Measurements from ENCODE around the gene LRRC15. TPM values are rescaled to one million over a fixed set of nuclear protein-coding genes. Genes with fewer than 3 reads are reported as not detected.

The LRRC15 gene
- total and polyA plus RNA-seq, 8 donors: 0.02 to 0.25 (median 0.08) TPM; not detected in 1

DNA sequence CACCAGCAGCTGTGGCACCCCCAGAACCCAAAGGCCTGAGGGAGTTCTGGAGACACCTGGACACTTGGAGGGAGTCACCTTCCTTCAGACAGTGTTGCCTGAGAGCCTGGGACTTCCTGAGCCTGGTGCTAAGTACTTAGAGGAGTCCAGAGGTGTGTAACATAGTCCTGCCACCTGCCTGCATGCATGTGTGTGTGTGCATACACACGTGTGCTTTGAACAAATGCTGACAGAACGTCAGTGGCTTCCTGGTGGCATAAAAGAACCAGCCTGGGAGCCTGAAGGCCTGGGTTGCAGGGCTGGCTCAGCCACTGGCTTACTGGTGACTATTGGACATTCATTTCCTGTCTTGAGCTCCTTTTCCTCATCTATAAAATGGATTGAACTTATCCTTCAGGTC is 15.2 kb downstream of the LRRC15 start:
- TF ChIP-seq, protein P1, sequence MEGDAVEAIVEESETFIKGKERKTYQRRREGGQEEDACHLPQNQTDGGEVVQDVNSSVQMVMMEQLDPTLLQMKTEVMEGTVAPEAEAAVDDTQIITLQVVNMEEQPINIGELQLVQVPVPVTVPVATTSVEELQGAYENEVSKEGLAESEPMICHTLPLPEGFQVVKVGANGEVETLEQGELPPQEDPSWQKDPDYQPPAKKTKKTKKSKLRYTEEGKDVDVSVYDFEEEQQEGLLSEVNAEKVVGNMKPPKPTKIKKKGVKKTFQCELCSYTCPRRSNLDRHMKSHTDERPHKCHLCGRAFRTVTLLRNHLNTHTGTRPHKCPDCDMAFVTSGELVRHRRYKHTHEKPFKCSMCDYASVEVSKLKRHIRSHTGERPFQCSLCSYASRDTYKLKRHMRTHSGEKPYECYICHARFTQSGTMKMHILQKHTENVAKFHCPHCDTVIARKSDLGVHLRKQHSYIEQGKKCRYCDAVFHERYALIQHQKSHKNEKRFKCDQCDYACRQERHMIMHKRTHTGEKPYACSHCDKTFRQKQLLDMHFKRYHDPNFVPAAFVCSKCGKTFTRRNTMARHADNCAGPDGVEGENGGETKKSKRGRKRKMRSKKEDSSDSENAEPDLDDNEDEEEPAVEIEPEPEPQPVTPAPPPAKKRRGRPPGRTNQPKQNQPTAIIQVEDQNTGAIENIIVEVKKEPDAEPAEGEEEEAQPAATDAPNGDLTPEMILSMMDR (IDR thresholded peaks at IDR 0.05): no peak
- Histone ChIP-seq H3K27ac (no peak overlapping the region), H3K4me3 (no peak overlapping the region), H3K36me3 (no peaks in the 10 kb centered on the region), H3K27me3 (no peaks in the 10 kb centered on the region), H3K9me3 (no peaks in the 10 kb centered on the region), H3K4me1 (no peaks in the 10 kb centered on the region)
- no peak for DNase-seq
- no peak for ATAC-seq
- no peak for FAIRE-seq
- intact Hi-C loops (cut with DNase I): no loop called here
- WGBS, 2 donors: 59 to 61% methylated on average over 2 of the region's 2 CpGs

- TF ChIP-seq, protein P1 (IDR thresholded peaks at IDR 0.05): no peak
- FAIRE-seq (no peak), ATAC-seq (no peak), DNase-seq (no peak)
- H3K27me3 ChIP-seq: no peaks in the 10 kb centered on the region
- WGBS, 2 donors: 75 to 84% methylated on average over 10 of the region's 10 CpGs
- H3K9me3 ChIP-seq: no peaks in the 10 kb centered on the region
- no peaks in the 10 kb centered on the region for H3K4me1 ChIP-seq
- H3K27ac ChIP-seq: no peak overlapping the region
- H3K36me3 ChIP-seq: no peaks in the 10 kb centered on the region
- intact Hi-C loops (cut with DNase I): no loop called here
- no peak overlapping the region for H3K4me3 ChIP-seq
Observed at GRCh38 chr3:194352667-194353246, 16.8 kb downstream of the LRRC15 start.

GRCh38 chr3:194351952-194352536 is 17.5 kb downstream of the LRRC15 start:
- ATAC-seq (no peak), DNase-seq (no peak), FAIRE-seq (no peak)
- no peak overlapping the region for H3K27ac ChIP-seq
- WGBS, 2 donors: 86 to 92% methylated on average over 14 of the region's 14 CpGs
- H3K9me3 ChIP-seq: no peaks in the 10 kb centered on the region
- TF ChIP-seq, protein P1 (IDR thresholded peaks at IDR 0.05): no peak
- H3K4me1 ChIP-seq: no peaks in the 10 kb centered on the region
- no peaks in the 10 kb centered on the region for H3K27me3 ChIP-seq
- intact Hi-C loops (cut with DNase I): no loop called here
- no peaks in the 10 kb centered on the region for H3K36me3 ChIP-seq
- no peak overlapping the region for H3K4me3 ChIP-seq

GRCh38 chr3:194351080-194351672 is 18.4 kb downstream of the LRRC15 start, which contains the start of gene CPN2:
TSS of gene CPN2 (minus strand) at chr3:194351328. CDS start at chr3:194342702, 8,626 bp downstream.
- ATAC-seq: no peak
- no peak within 1 kb of the TSS for H3K27ac ChIP-seq
- no peaks in the 10 kb centered on the region for H3K4me1 ChIP-seq
- 81 to 84% methylated on average over 24 of the region's 24 CpGs for WGBS, 2 donors
- intact Hi-C loops (cut with DNase I): no loop called here
- DNase-seq: no peak
- TF ChIP-seq, protein P1 (IDR thresholded peaks at IDR 0.05): no peak
- H3K36me3 ChIP-seq: no peaks in the 10 kb centered on the region
- FAIRE-seq: no peak
- H3K9me3 ChIP-seq: no peaks in the 10 kb centered on the region
- no peak within 1 kb of the TSS for H3K4me3 ChIP-seq
- no peaks in the 10 kb centered on the region for H3K27me3 ChIP-seq

- H3K4me1 ChIP-seq: no peaks in the 10 kb centered on the region
- FAIRE-seq (no peak), ATAC-seq (no peak), DNase-seq (no peak)
- no peak overlapping the region for H3K27ac ChIP-seq
- WGBS, 2 donors: 48 to 78% methylated on average over 3 of the region's 3 CpGs
- TF ChIP-seq, protein P1 (IDR thresholded peaks at IDR 0.05): no peak
- H3K27me3 ChIP-seq: no peaks in the 10 kb centered on the region
- H3K9me3 ChIP-seq: no peaks in the 10 kb centered on the region
- H3K4me3 ChIP-seq: no peak overlapping the region
- intact Hi-C loops (cut with DNase I): no loop called here
- no peaks in the 10 kb centered on the region for H3K36me3 ChIP-seq
Observed at GRCh38 chr3:194350726-194351071, 18.8 kb downstream of the LRRC15 start.

Data from pancreas (tissue), 10 donors.